OCI-LY1 (cell line): ENCODE data around the gene SRRM2.

ENCODE experiments used
- H2AFZ ChIP-seq: fragments of 200-600 bp; sonication (generic), shearing (Covaris generic); 2 replicates; pipeline ENCODE4 v1.6.0; 2014; ENCODE audit warnings: antibody characterized with exemption, mild to moderate bottlenecking, low read length
- H3F3A ChIP-seq: fragments of 200-600 bp; sonication (generic), shearing (Covaris generic); 2 replicates; pipeline ENCODE4 v1.6.0; 2014; ENCODE audit warnings: mild to moderate bottlenecking, antibody characterized with exemption, low read length, moderate library complexity; ENCODE audit not compliant: insufficient read depth
- H3K27ac ChIP-seq: fragments of 200-600 bp; sonication (generic); 2 replicates; pipeline ENCODE4 v1.5.1; 2014; ENCODE audit warnings: low read length, mixed run types, mild to moderate bottlenecking, low read depth; ENCODE audit not compliant: poor library complexity, severe bottlenecking
- H3K27me3 ChIP-seq: fragments of 200-600 bp; sonication (generic); 2 replicates; pipeline ENCODE4 v1.6.0; 2014; ENCODE audit warnings: antibody characterized with exemption, mild to moderate bottlenecking, low read length, moderate library complexity; ENCODE audit not compliant: insufficient read depth
- H3K36me3 ChIP-seq: fragments of 200-600 bp; sonication (generic); 2 replicates; pipeline ENCODE4 v1.6.1; 2014; ENCODE audit warnings: mild to moderate bottlenecking, antibody characterized with exemption, low read length, moderate library complexity, mixed read lengths; ENCODE audit not compliant: insufficient read depth
- H3K4me1 ChIP-seq: fragments of 200-600 bp; sonication (generic); 2 replicates; pipeline ENCODE4 v1.5.1; 2014; ENCODE audit warnings: mild to moderate bottlenecking, low read length, moderate library complexity; ENCODE audit not compliant: insufficient read depth, severe bottlenecking
- H3K4me2 ChIP-seq: fragments of 200-600 bp; sonication (generic), shearing (Covaris generic); 2 replicates; pipeline ENCODE4 v1.6.1; 2014; ENCODE audit warnings: low read length
- H3K4me3 ChIP-seq: fragments of 200-600 bp; sonication (generic); 2 replicates; pipeline ENCODE4 v1.5.1; 2014; ENCODE audit warnings: low read length, low read depth, mild to moderate bottlenecking, mixed read lengths; ENCODE audit not compliant: poor library complexity, severe bottlenecking
- H3K79me2 ChIP-seq: fragments of 200-600 bp; shearing (Covaris generic); 2 replicates; pipeline ENCODE4 v1.6.1; 2016; ENCODE audit warnings: mixed run types, low read length, mixed read lengths; ENCODE audit not compliant: insufficient read depth
- H3K9ac ChIP-seq: fragments of 200-600 bp; sonication (generic), shearing (Covaris generic); 2 replicates; pipeline ENCODE4 v1.6.1; 2014; ENCODE audit warnings: mild to moderate bottlenecking, low read length, mixed read lengths
- H3K9me2 ChIP-seq: fragments of 200-600 bp; sonication (generic), shearing (Covaris generic); 2 replicates; pipeline ENCODE4 v1.6.1; 2014; ENCODE audit warnings: low read depth, mild to moderate bottlenecking, low read length, mixed read lengths
- H3K9me3 ChIP-seq: fragments of 200-600 bp; shearing (Covaris generic); 2 replicates; pipeline ENCODE4 v1.6.1; 2014; ENCODE audit warnings: low read length, mixed read lengths
- H4K20me1 ChIP-seq: fragments of 200-600 bp; sonication (generic), shearing (Covaris generic); 2 replicates; pipeline ENCODE4 v1.6.0; 2016; ENCODE audit warnings: mild to moderate bottlenecking, low read length; ENCODE audit not compliant: insufficient read depth
- EZH2 ChIP-seq: fragments of 200-600 bp; sonication (generic), shearing (Covaris generic); IDR thresholded peaks from 2 replicates; pipeline ENCODE4 v1.8.0; 2017; ENCODE audit warnings: borderline replicate concordance, mixed run types, mild to moderate bottlenecking, antibody characterized with exemption, low read length, moderate library complexity, mixed read lengths
- TF ChIP-seq, protein P1 (sequence below): fragments of 200-600 bp; sonication (generic), shearing (Covaris generic); IDR thresholded peaks from 2 replicates; pipeline ENCODE4 v1.5.1; 2017; ENCODE audit warnings: mild to moderate bottlenecking, antibody characterized with exemption, low read length, moderate library complexity, mixed read lengths

SRRM2 gene

DNA sequence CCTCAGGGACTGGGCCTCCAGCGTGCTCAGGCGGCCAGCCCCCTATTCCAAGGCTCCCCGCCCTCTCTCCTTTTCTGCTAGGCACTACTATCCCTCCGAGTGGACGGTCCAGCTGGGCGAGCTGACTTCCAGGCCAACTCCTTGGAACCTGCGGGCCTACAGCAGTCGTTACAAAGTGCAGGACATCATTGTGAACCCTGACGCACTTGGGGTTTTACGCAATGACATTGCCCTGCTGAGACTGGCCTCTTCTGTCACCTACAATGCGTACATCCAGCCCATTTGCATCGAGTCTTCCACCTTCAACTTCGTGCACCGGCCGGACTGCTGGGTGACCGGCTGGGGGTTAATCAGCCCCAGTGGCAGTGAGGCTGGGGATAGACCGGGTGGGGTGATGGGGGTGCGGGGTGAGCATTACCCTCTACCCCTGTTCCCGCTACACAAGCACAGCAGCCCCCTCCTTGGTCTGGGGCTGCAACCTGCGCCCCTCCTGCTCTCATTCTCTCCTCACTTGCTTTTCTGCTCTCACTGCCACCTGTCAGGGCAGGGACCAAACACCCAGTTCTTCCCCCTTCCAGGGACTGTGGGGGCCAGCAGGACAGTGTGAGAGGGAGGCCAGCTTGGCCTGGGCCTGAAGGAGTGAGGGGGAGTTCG lies 46.9 kb downstream of the SRRM2 start:
- no peak overlapping the region for H3K27ac ChIP-seq
- no peak overlapping the region for H2AFZ ChIP-seq
- 0 out of 2 replicates have a peak, but pooled peaks cover 6% of the 10 kb centered on the region for H3K9me3 ChIP-seq
- H3K4me2 ChIP-seq = no peak overlapping the region
- H3K9me2 ChIP-seq = no peaks in the 10 kb centered on the region
- no peaks in the 10 kb centered on the region for H3K79me2 ChIP-seq
- H3K27me3 ChIP-seq = peaks cover 6% of the 10 kb centered on the region; the same call in 1 of the 2 replicates
- no peaks in the 10 kb centered on the region for H3F3A ChIP-seq
- no peak overlapping the region for H3K4me3 ChIP-seq
- no peak for TF ChIP-seq EZH2
- TF ChIP-seq, protein P1, sequence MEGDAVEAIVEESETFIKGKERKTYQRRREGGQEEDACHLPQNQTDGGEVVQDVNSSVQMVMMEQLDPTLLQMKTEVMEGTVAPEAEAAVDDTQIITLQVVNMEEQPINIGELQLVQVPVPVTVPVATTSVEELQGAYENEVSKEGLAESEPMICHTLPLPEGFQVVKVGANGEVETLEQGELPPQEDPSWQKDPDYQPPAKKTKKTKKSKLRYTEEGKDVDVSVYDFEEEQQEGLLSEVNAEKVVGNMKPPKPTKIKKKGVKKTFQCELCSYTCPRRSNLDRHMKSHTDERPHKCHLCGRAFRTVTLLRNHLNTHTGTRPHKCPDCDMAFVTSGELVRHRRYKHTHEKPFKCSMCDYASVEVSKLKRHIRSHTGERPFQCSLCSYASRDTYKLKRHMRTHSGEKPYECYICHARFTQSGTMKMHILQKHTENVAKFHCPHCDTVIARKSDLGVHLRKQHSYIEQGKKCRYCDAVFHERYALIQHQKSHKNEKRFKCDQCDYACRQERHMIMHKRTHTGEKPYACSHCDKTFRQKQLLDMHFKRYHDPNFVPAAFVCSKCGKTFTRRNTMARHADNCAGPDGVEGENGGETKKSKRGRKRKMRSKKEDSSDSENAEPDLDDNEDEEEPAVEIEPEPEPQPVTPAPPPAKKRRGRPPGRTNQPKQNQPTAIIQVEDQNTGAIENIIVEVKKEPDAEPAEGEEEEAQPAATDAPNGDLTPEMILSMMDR = no peak
- H3K36me3 ChIP-seq = no peaks in the 10 kb centered on the region; the same call in 1 of the 2 replicates
- H3K9ac ChIP-seq = no peak overlapping the region
- H3K4me1 ChIP-seq = no peaks in the 10 kb centered on the region
- no peaks in the 10 kb centered on the region for H4K20me1 ChIP-seq

DNA sequence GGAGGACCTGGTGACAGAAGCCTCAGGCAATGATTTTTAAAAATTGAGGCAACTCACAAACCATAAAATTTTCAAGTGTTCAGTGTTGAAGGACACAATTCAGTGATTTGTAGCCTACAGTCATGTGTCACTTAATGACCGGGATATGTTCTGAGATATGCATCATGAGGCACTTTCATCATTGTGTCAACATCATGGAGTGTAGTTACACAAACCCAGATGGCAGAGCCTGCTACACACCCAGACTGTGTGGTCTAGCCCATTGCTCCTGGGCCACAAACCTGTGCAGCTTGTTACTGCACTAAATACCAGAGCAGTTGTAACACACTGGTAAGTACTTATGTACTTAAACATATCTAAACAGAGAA lies 47.4 kb downstream of the SRRM2 start:
- Histone ChIP-seq H2AFZ (no peak overlapping the region), H3K4me2 (no peak overlapping the region), H3K4me1 (no peaks in the 10 kb centered on the region), H3K9me2 (no peaks in the 10 kb centered on the region), H3K79me2 (no peaks in the 10 kb centered on the region), H4K20me1 (no peaks in the 10 kb centered on the region), H3K36me3 (no peaks in the 10 kb centered on the region; the same call in 1 of the 2 replicates), H3K27ac (no peak overlapping the region), H3F3A (no peaks in the 10 kb centered on the region), H3K9me3 (0 out of 2 replicates have a peak, but pooled peaks cover 6% of the 10 kb centered on the region), H3K27me3 (peaks cover 11% of the 10 kb centered on the region), H3K9ac (no peak overlapping the region), H3K4me3 (no peak overlapping the region)
- TF ChIP-seq, protein P1 = no peak
- TF ChIP-seq EZH2 = no peak

GRCh38 chr16:2803545-2804195 lies 51.2 kb downstream of the SRRM2 start:
- no peak overlapping the region for H3K9ac ChIP-seq
- no peak overlapping the region for H3K4me2 ChIP-seq
- H3F3A ChIP-seq = no peaks in the 10 kb centered on the region
- no peaks in the 10 kb centered on the region for H3K9me2 ChIP-seq
- H3K36me3 ChIP-seq = no peaks in the 10 kb centered on the region; the same call in 1 of the 2 replicates
- H4K20me1 ChIP-seq = no peaks in the 10 kb centered on the region
- H3K27me3 ChIP-seq = peaks cover 14% of the 10 kb centered on the region
- H3K27ac ChIP-seq = no peak overlapping the region
- no peak overlapping the region for H2AFZ ChIP-seq
- no peaks in the 10 kb centered on the region for H3K79me2 ChIP-seq
- H3K4me3 ChIP-seq = no peak overlapping the region
- 0 out of 2 replicates have a peak, but pooled peaks cover 6% of the 10 kb centered on the region for H3K9me3 ChIP-seq
- H3K4me1 ChIP-seq = no peaks in the 10 kb centered on the region
- TF ChIP-seq EZH2 = no peak
- TF ChIP-seq, protein P1 = no peak
